NCI-H2227 treated with DMSO at 0.1 percent for 48 hours (cell line): Measurements from ENCODE around the gene RSAD1.

ENCODE experiments used
- DNase-seq: peaks from one replicate; lab custom pipeline; 2025; lab: John Stamatoyannopoulos, UW

Gene RSAD1

GRCh38 chr17:50478391-50479381 lies at the start of gene RSAD1:
Gene RSAD1, plus strand, starts transcription at chr17:50478860. Its CDS starts 25 bp downstream, at chr17:50478885.
- peak; percentile 92 for DNase-seq

GRCh38 chr17:50429793-50430192 lies 48.9 kb upstream of the RSAD1 start:
- no peak for DNase-seq

GRCh38 chr17:50430821-50431618 lies 47.6 kb upstream of the RSAD1 start:
- DNase-seq: no peak

- DNase-seq: no peak
These were observed 46.4 kb upstream of the RSAD1 start for GRCh38 chr17:50432125-50432762.

- no peak for DNase-seq
These were observed 41.3 kb upstream of the RSAD1 start for GRCh38 chr17:50437409-50437808.

- no peak for DNase-seq
These were observed 39.7 kb upstream of the RSAD1 start for GRCh38 chr17:50439008-50439407.

- DNase-seq: no peak
These were observed 38.4 kb upstream of the RSAD1 start for GRCh38 chr17:50440172-50440837.

- DNase-seq: no peak
These were observed 37.5 kb upstream of the RSAD1 start for GRCh38 chr17:50440838-50441829.

- peak; percentile 53 for DNase-seq
These were observed 35.1 kb upstream of the RSAD1 start for GRCh38 chr17:50443505-50443974.

- no peak for DNase-seq
These were observed 33.6 kb upstream of the RSAD1 start for GRCh38 chr17:50444841-50445715.

GRCh38 chr17:50445730-50446325 lies 32.8 kb upstream of the RSAD1 start:
- DNase-seq: no peak

GRCh38 chr17:50447870-50448595 lies 30.6 kb upstream of the RSAD1 start:
- DNase-seq: no peak

GRCh38 chr17:50448643-50449042 lies 30.0 kb upstream of the RSAD1 start:
- no peak for DNase-seq

GRCh38 chr17:50451943-50452629 lies 26.6 kb upstream of the RSAD1 start:
- no peak for DNase-seq

GRCh38 chr17:50452630-50453300 lies 25.9 kb upstream of the RSAD1 start:
- DNase-seq: no peak

- no peak for DNase-seq
These were observed 24.8 kb upstream of the RSAD1 start for GRCh38 chr17:50453901-50454300.

- no peak for DNase-seq
These were observed 21.0 kb upstream of the RSAD1 start for GRCh38 chr17:50457621-50458020.
